ENCODE measurements around the gene NUP98.

Gene NUP98

GRCh38 chr11:3635641-3636375 is 161.5 kb downstream of the NUP98 start:
- DNase-seq: no peak

GRCh38 chr11:3632070-3632660 is 165.2 kb downstream of the NUP98 start:
- DNase-seq: no peak

- no peak for DNase-seq
These were observed 166.0 kb downstream of the NUP98 start for GRCh38 chr11:3631331-3631730.

GRCh38 chr11:3627291-3627690 is 170.1 kb downstream of the NUP98 start:
- DNase-seq: no peak

GRCh38 chr11:3626250-3626960 is 170.9 kb downstream of the NUP98 start:
- no peak for DNase-seq

Measured in stimulated activated naive CD4-positive, alpha-beta T cell treated with Interleukin-2 at 50 U/mL for 16 hours (primary cell).